Activated T-helper 1 cell treated with anti-CD3 and anti-CD28 coated beads, Interleukin-12 subunit alpha, Interleukin-12 subunit beta, Interleukin-2, Interleukin-4 antibody, amounts not matched to agents 30 ng/mL and 10 ng/mL and 1 ng/mL, durations not matched to agents 14 hours and 24 hours and 36 hours (primary cell): Measurements from ENCODE around the gene RTN4R. TPM values are rescaled to one million over a fixed set of nuclear protein-coding genes. Genes with fewer than 3 reads are reported as not detected.

Source experiments
- DNase-seq: peaks from one replicate; pipeline ENCODE4 v3.0.0; 2021; ENCODE audit warnings: low spot score
- H3K27ac Mint-ChIP-seq: one replicate; pipeline ENCODE4 v1.8.0; 2021; ENCODE audit warnings: mild to moderate bottlenecking, mixed read lengths
- H3K27me3 Mint-ChIP-seq: one replicate; pipeline ENCODE4 v1.8.0; 2022; ENCODE audit warnings: mild to moderate bottlenecking, moderate library complexity, mixed read lengths; ENCODE audit not compliant: insufficient read depth
- H3K36me3 Mint-ChIP-seq: one replicate; pipeline ENCODE4 v1.8.0; 2021; ENCODE audit warnings: low read depth, mixed read lengths
- H3K4me1 Mint-ChIP-seq: one replicate; pipeline ENCODE4 v1.8.0; 2021; ENCODE audit warnings: low read depth, mixed read lengths
- H3K4me3 Mint-ChIP-seq: one replicate; pipeline ENCODE4 v1.8.0; 2021; ENCODE audit warnings: mild to moderate bottlenecking, moderate library complexity, mixed read lengths
- H3K9me3 Mint-ChIP-seq: one replicate; pipeline ENCODE4 v1.8.0; 2021; ENCODE audit warnings: mixed read lengths
- intact Hi-C: fragments of 100-400 bp; cut with micrococcal nuclease; formaldehyde crosslinking; loops from one replicate; pipeline ENCODE4 v1.15.1; 2024
- total RNA-seq: library from RNA; stranded (reverse); gene quantifications from 2 replicates; pipeline ENCODE4 v1.2.3, GENCODE V29; 2022

RTN4R gene
- total RNA-seq, 1 donor from 2014 or later = 1.7 TPM

- Mint-ChIP-seq H3K4me1 (no peaks in the 10 kb centered on the region), H3K27me3 (no peaks in the 10 kb centered on the region), H3K4me3 (no peak overlapping the region), H3K36me3 (no peaks in the 10 kb centered on the region), H3K27ac (no peak overlapping the region), H3K9me3 (no peaks in the 10 kb centered on the region)
- DNase-seq = no peak
- intact Hi-C loops = no loop called here
These were observed 36.4 kb downstream of the RTN4R start for GRCh38 chr22:20231514-20232236.

GRCh38 chr22:20230777-20231420, 37.2 kb downstream of the RTN4R start:
- H3K27me3 Mint-ChIP-seq = no peaks in the 10 kb centered on the region

GRCh38 chr22:20229916-20230775, 38.0 kb downstream of the RTN4R start:
- Mint-ChIP-seq H3K4me1 (no peaks in the 10 kb centered on the region), H3K36me3 (no peaks in the 10 kb centered on the region)

More at GRCh38 chr22:20230777-20231420, 37.2 kb downstream of the RTN4R start:
- no peak for DNase-seq
- Mint-ChIP-seq H3K36me3 (no peaks in the 10 kb centered on the region), H3K4me1 (no peaks in the 10 kb centered on the region), H3K4me3 (no peak overlapping the region), H3K9me3 (no peaks in the 10 kb centered on the region), H3K27ac (no peak overlapping the region)
- intact Hi-C loops = no loop called here

DNA sequence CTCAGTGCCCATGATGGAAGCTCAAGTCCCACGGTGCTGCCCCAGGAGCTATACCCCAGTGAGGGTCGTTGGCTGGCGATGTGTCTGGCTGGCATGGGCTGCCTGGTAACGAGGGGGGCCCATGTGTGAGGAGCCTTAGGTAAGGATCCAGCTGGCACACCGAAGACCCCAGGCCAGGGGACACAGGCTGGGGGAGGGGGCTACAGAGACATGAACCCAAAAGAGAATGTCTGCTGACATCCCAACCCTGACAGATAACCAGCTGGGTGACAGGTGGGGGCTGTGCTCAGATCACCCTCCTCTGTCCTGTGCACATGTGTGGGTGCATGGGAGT, 39.2 kb downstream of the RTN4R start:
- Mint-ChIP-seq H3K27me3 (no peaks in the 10 kb centered on the region), H3K36me3 (no peaks in the 10 kb centered on the region), H3K27ac (no peak overlapping the region), H3K9me3 (peaks cover 15% of the 10 kb centered on the region), H3K4me1 (no peaks in the 10 kb centered on the region), H3K4me3 (no peak overlapping the region)
- intact Hi-C loops = no loop called here
- no peak for DNase-seq

More at GRCh38 chr22:20229916-20230775, 38.0 kb downstream of the RTN4R start:
- no peak overlapping the region for H3K27ac Mint-ChIP-seq
- no peak for DNase-seq
- peaks cover 5% of the 10 kb centered on the region for H3K9me3 Mint-ChIP-seq
- H3K4me3 Mint-ChIP-seq = no peak overlapping the region
- intact Hi-C loops = no loop called here
- no peaks in the 10 kb centered on the region for H3K27me3 Mint-ChIP-seq

- Mint-ChIP-seq H3K9me3 (peaks cover 15% of the 10 kb centered on the region), H3K4me3 (no peak overlapping the region), H3K27ac (no peak overlapping the region), H3K4me1 (no peaks in the 10 kb centered on the region), H3K36me3 (no peaks in the 10 kb centered on the region), H3K27me3 (no peaks in the 10 kb centered on the region)
- intact Hi-C loops = no loop called here
- DNase-seq = no peak
These were observed 39.8 kb downstream of the RTN4R start for GRCh38 chr22:20228055-20228938.

DNA sequence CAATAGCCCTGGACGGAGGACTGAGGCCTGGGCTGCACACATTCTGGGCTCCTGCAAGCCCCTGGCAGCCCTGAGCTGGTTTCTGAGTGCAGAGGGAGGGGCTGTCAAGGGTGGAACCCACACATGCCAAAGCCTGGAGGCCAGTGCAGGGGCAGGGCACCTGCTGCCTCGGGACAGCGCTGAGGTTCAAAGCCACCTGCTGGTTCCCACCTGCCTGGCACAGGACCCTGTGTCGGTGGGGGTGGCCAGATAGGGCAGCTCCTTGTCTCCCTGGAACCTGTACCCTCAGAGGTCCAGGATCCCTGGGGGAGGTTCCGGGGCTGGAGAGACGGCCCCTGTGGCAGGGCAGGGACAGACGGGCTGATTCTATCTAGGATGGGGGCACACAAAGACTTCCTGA, 40.8 kb downstream of the RTN4R start:
- intact Hi-C loops = no loop called here
- Mint-ChIP-seq H3K27ac (no peak overlapping the region), H3K36me3 (no peaks in the 10 kb centered on the region), H3K4me1 (no peaks in the 10 kb centered on the region), H3K27me3 (no peaks in the 10 kb centered on the region), H3K9me3 (peaks cover 15% of the 10 kb centered on the region), H3K4me3 (no peak overlapping the region)
- no peak for DNase-seq

- H3K4me1 Mint-ChIP-seq = no peaks in the 10 kb centered on the region
- no peak overlapping the region for H3K27ac Mint-ChIP-seq
- intact Hi-C loops = no loop called here
- H3K9me3 Mint-ChIP-seq = peaks cover 15% of the 10 kb centered on the region
- no peaks in the 10 kb centered on the region for H3K36me3 Mint-ChIP-seq
- no peak for DNase-seq
- H3K4me3 Mint-ChIP-seq = no peak overlapping the region
- H3K27me3 Mint-ChIP-seq = no peaks in the 10 kb centered on the region
These were observed 41.3 kb downstream of the RTN4R start for GRCh38 chr22:20226760-20227350.

DNA sequence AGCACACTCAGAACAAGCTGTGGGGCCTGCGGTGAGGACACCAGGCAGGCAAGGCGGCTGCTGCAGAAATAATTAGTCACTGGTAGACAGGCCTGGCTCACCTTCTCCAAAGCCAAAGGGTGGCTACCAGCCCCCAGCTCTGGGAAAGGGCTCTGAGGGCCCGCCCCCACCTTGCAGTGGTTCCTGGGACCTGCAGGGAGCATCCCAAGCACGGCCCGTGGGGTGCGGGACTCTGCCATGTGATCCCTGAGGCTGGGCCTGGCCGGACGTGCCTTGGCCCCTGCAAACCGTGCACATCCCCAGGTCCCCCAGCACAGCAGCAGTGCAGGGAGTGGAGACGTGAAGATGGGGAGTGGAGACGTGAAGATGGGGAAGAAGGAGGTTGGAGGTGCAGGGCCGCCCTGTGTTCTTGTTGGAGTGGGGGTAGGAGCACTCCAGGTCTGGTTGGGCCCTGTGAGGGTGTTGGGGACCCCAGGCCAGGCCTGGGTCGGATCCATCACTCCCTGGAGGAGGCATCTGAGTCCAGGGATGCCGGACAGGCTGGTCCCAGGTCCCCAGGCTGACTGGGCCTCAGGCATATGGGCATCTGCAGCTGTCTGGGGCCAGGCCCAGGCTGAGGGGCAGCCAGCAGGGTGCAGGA, 41.9 kb downstream of the RTN4R start:
- Mint-ChIP-seq H3K4me1 (no peaks in the 10 kb centered on the region), H3K4me3 (no peak overlapping the region), H3K36me3 (no peaks in the 10 kb centered on the region), H3K27me3 (no peaks in the 10 kb centered on the region), H3K9me3 (peaks cover 15% of the 10 kb centered on the region), H3K27ac (no peak overlapping the region)
- no peak for DNase-seq
- intact Hi-C loops = no loop called here

- no peaks in the 10 kb centered on the region for H3K27me3 Mint-ChIP-seq
- intact Hi-C loops = no loop called here
- no peak for DNase-seq
- peaks cover 15% of the 10 kb centered on the region for H3K9me3 Mint-ChIP-seq
- no peaks in the 10 kb centered on the region for H3K4me1 Mint-ChIP-seq
- H3K27ac Mint-ChIP-seq = no peak overlapping the region
- H3K4me3 Mint-ChIP-seq = no peak overlapping the region
- no peaks in the 10 kb centered on the region for H3K36me3 Mint-ChIP-seq
These were observed 42.5 kb downstream of the RTN4R start for GRCh38 chr22:20225693-20225966.

DNA sequence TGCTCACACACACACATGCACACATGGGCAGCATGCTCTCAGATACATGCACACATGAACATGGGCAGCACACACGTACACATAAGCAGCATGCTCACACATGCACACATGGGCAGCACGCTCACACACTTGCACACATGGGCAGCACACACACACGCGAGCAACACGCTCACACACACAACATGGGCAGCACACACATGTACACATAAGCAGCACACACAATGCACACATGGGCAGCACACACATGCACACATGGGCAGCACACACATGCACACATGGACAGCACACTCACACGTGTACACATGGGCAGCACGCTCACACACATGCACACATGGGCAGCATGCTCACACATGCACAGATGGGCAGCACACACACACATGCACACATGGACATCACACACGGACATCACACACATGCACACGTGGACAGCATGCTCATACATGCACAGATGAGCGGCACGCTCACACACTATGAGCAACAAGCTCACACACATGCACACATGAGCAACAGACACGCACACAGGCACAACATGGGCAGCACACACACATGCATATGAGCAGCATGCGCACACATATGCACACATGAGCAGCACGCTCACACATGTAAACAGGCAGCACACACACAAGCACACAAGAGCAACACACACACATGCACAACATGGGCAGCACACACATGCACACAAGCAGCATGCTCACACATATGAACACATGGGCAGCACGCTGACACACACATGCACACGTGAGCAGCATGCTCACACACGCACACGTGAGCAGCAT, 43.0 kb downstream of the RTN4R start:
- Mint-ChIP-seq H3K27me3 (no peaks in the 10 kb centered on the region), H3K4me3 (no peak overlapping the region), H3K36me3 (no peaks in the 10 kb centered on the region), H3K4me1 (no peaks in the 10 kb centered on the region), H3K27ac (no peak overlapping the region), H3K9me3 (peaks cover 15% of the 10 kb centered on the region)
- no peak for DNase-seq
- intact Hi-C loops = no loop called here

DNA sequence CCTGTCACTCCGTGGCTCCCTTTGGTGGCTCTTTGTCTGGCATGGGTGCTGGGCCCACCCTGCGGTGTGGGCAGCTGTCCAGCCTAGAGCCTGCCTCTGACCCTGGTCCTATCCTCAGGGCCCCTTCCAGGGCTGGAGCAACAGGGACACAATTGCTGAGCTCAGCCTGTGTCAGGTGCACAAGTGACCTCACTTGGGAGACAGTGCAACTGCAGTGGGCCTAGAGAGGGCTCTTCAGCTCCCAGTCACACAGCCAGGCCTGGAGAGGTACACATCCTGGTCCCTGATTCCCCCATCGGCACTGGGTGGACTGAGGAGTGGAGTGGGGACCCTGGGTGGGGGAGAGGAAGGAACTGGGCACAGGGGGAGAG, 43.9 kb downstream of the RTN4R start:
- DNase-seq = no peak
- no peaks in the 10 kb centered on the region for H3K27me3 Mint-ChIP-seq
- H3K4me1 Mint-ChIP-seq = no peaks in the 10 kb centered on the region
- peaks cover 15% of the 10 kb centered on the region for H3K9me3 Mint-ChIP-seq
- no peak overlapping the region for H3K4me3 Mint-ChIP-seq
- no peaks in the 10 kb centered on the region for H3K36me3 Mint-ChIP-seq
- H3K27ac Mint-ChIP-seq = no peak overlapping the region
- intact Hi-C loops = no loop called here
